ENCODE results near the gene BCL2.

BCL2 gene

DNA sequence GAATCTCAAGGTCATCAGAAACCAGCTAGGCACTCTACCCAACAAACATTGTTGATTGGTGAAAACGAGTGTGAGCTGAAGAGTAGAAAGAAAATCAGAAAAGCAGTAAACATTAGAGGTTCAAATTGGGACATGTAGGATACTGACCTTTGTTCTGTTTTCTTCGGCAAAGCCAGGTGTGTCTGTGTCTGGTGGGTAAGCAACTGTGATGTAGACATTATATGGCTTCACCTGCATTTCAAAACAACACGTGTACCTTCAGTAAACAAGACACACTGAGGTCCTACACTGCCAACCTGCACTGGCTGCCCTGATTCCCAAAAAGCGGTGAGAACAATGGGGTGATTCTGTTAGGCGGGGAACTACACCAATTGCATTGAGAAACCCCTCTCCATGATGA, 24.7 kb upstream of the BCL2 start:
- DNase-seq (ENCODE audit: low read depth) = no peak
- TF ChIP-seq, protein P1, sequence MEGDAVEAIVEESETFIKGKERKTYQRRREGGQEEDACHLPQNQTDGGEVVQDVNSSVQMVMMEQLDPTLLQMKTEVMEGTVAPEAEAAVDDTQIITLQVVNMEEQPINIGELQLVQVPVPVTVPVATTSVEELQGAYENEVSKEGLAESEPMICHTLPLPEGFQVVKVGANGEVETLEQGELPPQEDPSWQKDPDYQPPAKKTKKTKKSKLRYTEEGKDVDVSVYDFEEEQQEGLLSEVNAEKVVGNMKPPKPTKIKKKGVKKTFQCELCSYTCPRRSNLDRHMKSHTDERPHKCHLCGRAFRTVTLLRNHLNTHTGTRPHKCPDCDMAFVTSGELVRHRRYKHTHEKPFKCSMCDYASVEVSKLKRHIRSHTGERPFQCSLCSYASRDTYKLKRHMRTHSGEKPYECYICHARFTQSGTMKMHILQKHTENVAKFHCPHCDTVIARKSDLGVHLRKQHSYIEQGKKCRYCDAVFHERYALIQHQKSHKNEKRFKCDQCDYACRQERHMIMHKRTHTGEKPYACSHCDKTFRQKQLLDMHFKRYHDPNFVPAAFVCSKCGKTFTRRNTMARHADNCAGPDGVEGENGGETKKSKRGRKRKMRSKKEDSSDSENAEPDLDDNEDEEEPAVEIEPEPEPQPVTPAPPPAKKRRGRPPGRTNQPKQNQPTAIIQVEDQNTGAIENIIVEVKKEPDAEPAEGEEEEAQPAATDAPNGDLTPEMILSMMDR (IDR thresholded peaks at IDR 0.05; ENCODE audit: low read depth, low read length, missing control alignments) = no peak

DNA sequence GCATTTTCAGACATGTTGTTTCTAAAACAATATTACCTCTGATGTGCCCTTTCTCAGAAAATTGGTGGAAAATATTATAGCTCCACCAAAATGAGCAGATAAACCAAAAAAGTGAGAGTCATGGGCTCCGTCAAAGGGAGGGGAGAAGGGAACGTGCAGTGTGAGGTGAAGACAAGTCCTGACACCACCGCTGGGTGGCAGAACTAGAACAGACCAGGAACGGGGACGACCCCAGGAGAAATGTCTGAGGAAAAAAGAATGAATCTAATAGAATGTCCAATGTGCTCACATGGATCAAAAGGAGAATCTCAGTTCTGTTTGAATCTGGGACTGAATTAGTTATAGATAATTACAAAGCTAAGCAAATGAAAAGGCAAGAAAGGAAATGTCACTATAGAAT, 22.6 kb upstream of the BCL2 start:
- no peak overlapping the region for H3K4me3 ChIP-seq (ENCODE audit: low read depth, low read length)
- TF ChIP-seq, protein P1 (IDR thresholded peaks at IDR 0.05; ENCODE audit: low read depth, low read length, missing control alignments) = peak; percentile 57
- no peak for DNase-seq (ENCODE audit: low read depth)

More for the DNA sequence above, 24.7 kb upstream of the BCL2 start:
- no peak overlapping the region for H3K4me3 ChIP-seq (ENCODE audit: low read depth, low read length)

DNA sequence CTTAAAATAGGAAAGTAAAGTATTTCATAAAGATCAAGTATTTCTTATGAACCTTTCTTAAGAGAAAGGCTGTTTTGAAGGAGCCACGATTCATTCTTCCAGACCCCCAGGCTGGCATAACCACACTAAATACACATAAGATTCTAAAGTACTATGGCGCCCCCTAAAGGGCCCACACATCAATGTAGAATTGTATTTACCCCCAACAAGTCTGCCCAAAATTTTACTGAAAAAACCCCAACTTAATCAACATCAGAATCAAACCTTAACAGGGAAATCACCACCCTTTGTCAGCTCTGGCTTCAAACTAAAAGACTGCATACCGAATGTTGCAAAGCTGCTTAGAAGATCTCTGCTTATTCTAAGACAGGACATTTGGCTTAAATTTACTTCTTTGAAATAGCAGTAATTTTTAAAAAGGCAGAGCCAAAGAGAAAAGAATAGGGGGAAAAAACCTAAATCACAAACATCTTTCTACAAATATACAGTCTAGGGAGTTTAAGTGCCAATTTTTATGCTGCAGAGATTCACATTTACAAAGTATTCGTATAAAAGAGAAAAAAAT, 20.4 kb upstream of the BCL2 start:
- TF ChIP-seq, protein P1 (IDR thresholded peaks at IDR 0.05; ENCODE audit: low read depth, low read length, missing control alignments) = peak; percentile 53
- H3K4me3 ChIP-seq (ENCODE audit: low read depth, low read length) = no peak overlapping the region
- DNase-seq (ENCODE audit: low read depth) = no peak

DNA sequence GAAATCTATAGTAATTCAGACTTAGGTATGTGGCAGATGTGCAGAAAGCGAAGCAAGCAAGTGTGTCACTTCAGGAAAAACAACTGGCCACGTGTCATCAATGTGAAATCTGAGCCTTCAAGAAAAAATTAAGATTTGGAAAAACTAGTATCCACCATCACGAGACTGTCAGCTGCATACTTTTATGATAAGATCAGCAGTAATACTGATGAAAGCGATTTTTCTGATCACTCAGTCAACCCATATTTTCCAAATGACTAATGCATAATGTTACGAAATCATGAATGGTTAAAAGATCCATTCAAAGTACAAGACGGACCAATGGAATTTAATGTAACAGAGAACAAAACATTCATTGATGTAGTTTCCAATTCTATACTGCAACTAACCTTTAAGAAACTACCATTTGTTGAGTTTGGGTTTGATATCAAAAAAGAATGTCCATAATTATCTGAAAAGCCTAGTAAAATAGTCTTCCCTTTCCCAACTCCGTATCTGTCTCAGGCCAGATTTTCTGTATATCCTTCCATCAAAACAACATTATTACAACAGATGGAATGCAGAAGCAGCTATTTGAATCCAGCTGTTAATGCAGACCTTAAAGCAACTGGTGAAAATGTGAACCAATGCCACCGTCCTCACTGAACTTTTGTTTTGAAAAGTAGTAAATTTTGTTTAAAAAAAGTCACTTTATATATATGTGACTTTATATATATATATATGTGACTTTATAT, 17.0 kb upstream of the BCL2 start:
- TF ChIP-seq, protein P1 (IDR thresholded peaks at IDR 0.05; ENCODE audit: low read depth, low read length, missing control alignments) = no peak
- no peak overlapping the region for H3K4me3 ChIP-seq (ENCODE audit: low read depth, low read length)
- no peak for DNase-seq (ENCODE audit: low read depth)

DNA sequence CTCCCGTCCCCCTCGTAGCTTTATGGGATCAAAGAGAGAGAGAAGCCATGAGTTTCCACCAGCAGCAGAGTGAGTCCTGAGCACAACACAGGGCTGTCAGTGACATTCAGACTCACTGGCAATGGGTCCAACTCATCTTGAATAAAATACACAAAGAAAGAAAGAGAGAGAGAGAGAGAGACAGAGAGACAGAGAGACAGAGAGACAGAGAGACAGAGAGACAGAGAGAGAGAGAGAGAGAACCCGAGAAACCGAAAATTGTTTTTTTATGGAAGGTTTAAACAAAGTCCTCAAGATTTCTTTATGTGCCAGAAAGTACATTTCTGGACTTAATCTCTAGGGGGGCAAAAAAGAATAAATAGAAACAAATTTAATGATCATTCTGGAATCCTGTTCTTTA, 11.5 kb upstream of the BCL2 start:
- DNase-seq (ENCODE audit: low read depth) = no peak
- TF ChIP-seq, protein P1 (IDR thresholded peaks at IDR 0.05; ENCODE audit: low read depth, low read length, missing control alignments) = no peak
- no peak overlapping the region for H3K4me3 ChIP-seq (ENCODE audit: low read depth, low read length)

DNA sequence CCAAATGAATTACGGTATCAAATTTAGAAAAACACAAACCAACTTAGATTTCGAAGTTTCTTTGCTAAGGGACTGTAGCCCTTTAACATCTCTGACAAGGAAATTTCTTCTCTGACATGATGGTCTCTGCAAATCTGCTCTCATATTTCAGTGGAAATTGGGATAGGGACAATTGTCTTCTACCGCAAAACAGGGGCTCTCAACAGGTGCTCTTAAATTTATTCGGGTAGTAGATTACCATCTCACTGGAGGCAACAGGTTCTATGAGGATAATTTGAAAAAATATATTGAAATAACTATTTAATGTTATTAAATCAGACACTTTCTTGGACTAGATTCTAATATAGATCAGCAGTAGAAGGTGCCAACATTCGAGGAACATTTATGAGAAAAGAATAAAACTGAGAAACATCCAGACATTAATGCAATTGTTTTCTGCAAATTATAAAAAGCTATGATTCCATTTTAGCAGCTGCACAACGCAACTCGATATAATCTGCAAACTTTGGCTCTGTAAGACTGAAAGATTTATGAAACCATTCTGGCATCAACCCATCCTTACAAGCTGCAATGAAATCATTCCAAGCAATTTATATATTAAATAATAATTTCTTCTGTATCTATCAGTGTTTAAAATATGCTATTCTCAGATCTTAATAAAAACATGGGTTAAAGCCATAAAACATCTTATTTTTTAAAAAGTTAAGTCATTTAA, 10.0 kb upstream of the BCL2 start:
- TF ChIP-seq, protein P1 (IDR thresholded peaks at IDR 0.05; ENCODE audit: low read depth, low read length, missing control alignments) = no peak
- no peak for DNase-seq (ENCODE audit: low read depth)

More for the DNA sequence above, 10.0 kb upstream of the BCL2 start:
- H3K4me3 ChIP-seq (ENCODE audit: low read depth, low read length) = no peak overlapping the region

All from GM12864 (cell line).